Measurements from ENCODE around the gene ZNF438. TPM values are rescaled to one million over a fixed set of nuclear protein-coding genes. Genes with fewer than 3 reads are reported as not detected.

The ZNF438 gene
- total and polyA plus RNA-seq, 10 of the 15 experiments (the other 5 are each of a cell fraction or from before 2014, with no cell fraction given): 0.93 to 5.2 (median 1.9) TPM

GRCh38 chr10:31061941-31062340 lies 30.3 kb upstream of the ZNF438 start:
- RAD21 ChIA-PET (ENCODE audit: unreplicated experiment): no interaction called here
- no TSS peak for BruUV-seq (replicated peaks)
- no peak for TF ChIP-seq NFYB (IDR thresholded peaks at IDR 0.05; ENCODE audit: insufficient read depth, low read depth, low read length)
- TF ChIP-seq, protein P1, sequence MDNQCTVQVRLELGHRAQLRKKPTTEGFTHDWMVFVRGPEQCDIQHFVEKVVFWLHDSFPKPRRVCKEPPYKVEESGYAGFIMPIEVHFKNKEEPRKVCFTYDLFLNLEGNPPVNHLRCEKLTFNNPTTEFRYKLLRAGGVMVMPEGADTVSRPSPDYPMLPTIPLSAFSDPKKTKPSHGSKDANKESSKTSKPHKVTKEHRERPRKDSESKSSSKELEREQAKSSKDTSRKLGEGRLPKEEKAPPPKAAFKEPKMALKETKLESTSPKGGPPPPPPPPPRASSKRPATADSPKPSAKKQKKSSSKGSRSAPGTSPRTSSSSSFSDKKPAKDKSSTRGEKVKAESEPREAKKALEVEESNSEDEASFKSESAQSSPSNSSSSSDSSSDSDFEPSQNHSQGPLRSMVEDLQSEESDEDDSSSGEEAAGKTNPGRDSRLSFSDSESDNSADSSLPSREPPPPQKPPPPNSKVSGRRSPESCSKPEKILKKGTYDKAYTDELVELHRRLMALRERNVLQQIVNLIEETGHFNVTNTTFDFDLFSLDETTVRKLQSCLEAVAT (IDR thresholded peaks at IDR 0.05): no peak
- no peak for TF ChIP-seq ETV6 (conservative IDR thresholded peaks at IDR 0.05 in 1 of 2, IDR thresholded peaks at IDR 0.05 in 1 of 2; ENCODE audit: borderline replicate concordance in 1 of 2, low read depth in 1 of 2)
- no peak for TF ChIP-seq IKZF1 (conservative IDR thresholded peaks at IDR 0.05)
- TF ChIP-seq RELB (IDR thresholded peaks at IDR 0.05; ENCODE audit: low read depth): no peak
- no peak for TF ChIP-seq MEF2A (IDR thresholded peaks at IDR 0.05; ENCODE audit: insufficient read depth, low read depth, low read length)
- TF ChIP-seq SIN3A (IDR thresholded peaks at IDR 0.05; ENCODE audit: low read depth, low read length): no peak
- no peak for TF ChIP-seq CHD1 (IDR thresholded peaks at IDR 0.05; ENCODE audit: low read depth, low read length)
- no peak for TF ChIP-seq CEBPZ (IDR thresholded peaks at IDR 0.05; ENCODE audit: low read depth, low read length)

More at GRCh38 chr10:31061941-31062340, 30.3 kb upstream of the ZNF438 start:
- POLR2A ChIA-PET: no interaction called here
- Histone ChIP-seq H3K9ac (ENCODE audit: control insufficient read depth, insufficient read depth, low read length) (no peak overlapping the region), H3K4me1 (ENCODE audit: control insufficient read depth, insufficient read depth, low read length) (no peaks in the 10 kb centered on the region), H3K36me3 (ENCODE audit: control insufficient read depth in 2 of 2, insufficient read depth in 2 of 2, low read length in 1 of 2) (no peaks in the 10 kb centered on the region), H3K27me3 (replicated peaks in 1 of 2; ENCODE audit: control insufficient read depth in 2 of 2, insufficient read depth in 2 of 2, low read length in 1 of 2) (no peaks in the 10 kb centered on the region), H3K27ac (ENCODE audit: control insufficient read depth, insufficient read depth) (no peak overlapping the region), H3K9me3 (replicated peaks; ENCODE audit: control insufficient read depth, insufficient read depth, low read length) (no peaks in the 10 kb centered on the region), H3K4me3 (no peak overlapping the region), H3K79me2 (ENCODE audit: control insufficient read depth, insufficient read depth, low read length) (no peaks in the 10 kb centered on the region), H3K4me2 (ENCODE audit: control insufficient read depth, insufficient read depth) (no peak overlapping the region), H2AFZ (ENCODE audit: control insufficient read depth, low read depth, low read length) (no peak overlapping the region), H4K20me1 (ENCODE audit: control insufficient read depth, insufficient read depth) (no peaks in the 10 kb centered on the region)
- SMC1A ChIA-PET (ENCODE audit: uncharacterized antibody, unreplicated experiment): no interaction called here
- CTCF ChIA-PET: interaction anchor here (1.0 kb wide), 1 partner anchor 15 kb away, joined by 4 read pairs; no protein-coding TSS in a partner anchor
- in situ Hi-C loops (cut with MboI) (no loop called here), intact Hi-C loops (cut with micrococcal nuclease; ENCODE audit: unreplicated experiment) (no loop called here)
- 72% methylated on average over 9 of the region's 9 CpGs for WGBS (ENCODE audit: insufficient coverage, insufficient replicate concordance, low lambda C conversion rate, missing lambda C conversion rate)
- DNase-seq (ENCODE audit: low read depth, low spot score) (no peak), FAIRE-seq (no peak), ATAC-seq (no peak)
